ENCODE data around the gene CTNND2. TPM values are rescaled to one million over a fixed set of nuclear protein-coding genes. Genes with fewer than 3 reads are reported as not detected.

Gene CTNND2
- polyA plus RNA-seq, 1 of the 3 experiments (the other 2 are of a cell fraction): not detected

DNA sequence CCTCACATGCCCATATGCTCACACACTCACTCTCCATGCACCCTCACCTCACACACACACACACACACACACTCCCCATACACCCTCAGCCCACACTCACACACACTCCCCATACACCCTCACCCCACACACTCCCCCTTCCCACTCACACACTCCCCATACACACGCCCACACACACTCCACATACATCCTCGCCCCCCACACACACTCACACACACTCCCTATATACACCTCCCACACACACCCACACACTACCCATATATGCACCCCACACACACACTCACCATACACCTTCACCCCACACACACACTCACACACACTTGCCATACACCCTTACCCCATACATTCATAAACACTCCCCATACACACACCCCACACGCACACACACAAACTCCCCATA is 592.5 kb downstream of the CTNND2 start:
- TF ChIP-seq, protein P1, sequence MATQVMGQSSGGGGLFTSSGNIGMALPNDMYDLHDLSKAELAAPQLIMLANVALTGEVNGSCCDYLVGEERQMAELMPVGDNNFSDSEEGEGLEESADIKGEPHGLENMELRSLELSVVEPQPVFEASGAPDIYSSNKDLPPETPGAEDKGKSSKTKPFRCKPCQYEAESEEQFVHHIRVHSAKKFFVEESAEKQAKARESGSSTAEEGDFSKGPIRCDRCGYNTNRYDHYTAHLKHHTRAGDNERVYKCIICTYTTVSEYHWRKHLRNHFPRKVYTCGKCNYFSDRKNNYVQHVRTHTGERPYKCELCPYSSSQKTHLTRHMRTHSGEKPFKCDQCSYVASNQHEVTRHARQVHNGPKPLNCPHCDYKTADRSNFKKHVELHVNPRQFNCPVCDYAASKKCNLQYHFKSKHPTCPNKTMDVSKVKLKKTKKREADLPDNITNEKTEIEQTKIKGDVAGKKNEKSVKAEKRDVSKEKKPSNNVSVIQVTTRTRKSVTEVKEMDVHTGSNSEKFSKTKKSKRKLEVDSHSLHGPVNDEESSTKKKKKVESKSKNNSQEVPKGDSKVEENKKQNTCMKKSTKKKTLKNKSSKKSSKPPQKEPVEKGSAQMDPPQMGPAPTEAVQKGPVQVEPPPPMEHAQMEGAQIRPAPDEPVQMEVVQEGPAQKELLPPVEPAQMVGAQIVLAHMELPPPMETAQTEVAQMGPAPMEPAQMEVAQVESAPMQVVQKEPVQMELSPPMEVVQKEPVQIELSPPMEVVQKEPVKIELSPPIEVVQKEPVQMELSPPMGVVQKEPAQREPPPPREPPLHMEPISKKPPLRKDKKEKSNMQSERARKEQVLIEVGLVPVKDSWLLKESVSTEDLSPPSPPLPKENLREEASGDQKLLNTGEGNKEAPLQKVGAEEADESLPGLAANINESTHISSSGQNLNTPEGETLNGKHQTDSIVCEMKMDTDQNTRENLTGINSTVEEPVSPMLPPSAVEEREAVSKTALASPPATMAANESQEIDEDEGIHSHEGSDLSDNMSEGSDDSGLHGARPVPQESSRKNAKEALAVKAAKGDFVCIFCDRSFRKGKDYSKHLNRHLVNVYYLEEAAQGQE (IDR thresholded peaks at IDR 0.05; ENCODE audit: low read depth, low read length): no peak
- TF ChIP-seq, protein P2, sequence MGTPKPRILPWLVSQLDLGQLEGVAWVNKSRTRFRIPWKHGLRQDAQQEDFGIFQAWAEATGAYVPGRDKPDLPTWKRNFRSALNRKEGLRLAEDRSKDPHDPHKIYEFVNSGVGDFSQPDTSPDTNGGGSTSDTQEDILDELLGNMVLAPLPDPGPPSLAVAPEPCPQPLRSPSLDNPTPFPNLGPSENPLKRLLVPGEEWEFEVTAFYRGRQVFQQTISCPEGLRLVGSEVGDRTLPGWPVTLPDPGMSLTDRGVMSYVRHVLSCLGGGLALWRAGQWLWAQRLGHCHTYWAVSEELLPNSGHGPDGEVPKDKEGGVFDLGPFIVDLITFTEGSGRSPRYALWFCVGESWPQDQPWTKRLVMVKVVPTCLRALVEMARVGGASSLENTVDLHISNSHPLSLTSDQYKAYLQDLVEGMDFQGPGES (IDR thresholded peaks at IDR 0.05; ENCODE audit: low read depth, low read length): no peak
- no peak for TF ChIP-seq GABPA (IDR thresholded peaks at IDR 0.05; ENCODE audit: low read depth)
- TF ChIP-seq TAF1 (IDR thresholded peaks at IDR 0.05; ENCODE audit: borderline replicate concordance, low read depth, low read length): no peak
- TF ChIP-seq RFX5 (IDR thresholded peaks at IDR 0.05; ENCODE audit: low read length): no peak
- no peak for TF ChIP-seq FOSL2 (IDR thresholded peaks at IDR 0.05; ENCODE audit: borderline replicate concordance, low read depth)
- TF ChIP-seq FOXJ3 (CRISPR knock-in tag; IDR thresholded peaks at IDR 0.05): no peak
- TF ChIP-seq TCF12 (IDR thresholded peaks at IDR 0.05): no peak
- TF ChIP-seq MXI1 (IDR thresholded peaks at IDR 0.05; ENCODE audit: low read depth, low read length): no peak
- TF ChIP-seq CHD2 (IDR thresholded peaks at IDR 0.05; ENCODE audit: low read length, partially characterized antibody): no peak
- TF ChIP-seq JUND (IDR thresholded peaks at IDR 0.05): no peak
- TF ChIP-seq NFIC (IDR thresholded peaks at IDR 0.05; ENCODE audit: borderline replicate concordance): no peak
- TF ChIP-seq SIN3A (IDR thresholded peaks at IDR 0.05; ENCODE audit: borderline replicate concordance, low read depth, low read length): no peak
- no peak for TF ChIP-seq SMC3 (IDR thresholded peaks at IDR 0.05; ENCODE audit: low read depth, low read length)
- TF ChIP-seq FOXM1 (IDR thresholded peaks at IDR 0.05; ENCODE audit: low read depth): no peak
- no peak for TF ChIP-seq GATA2 (CRISPR knock-in tag; IDR thresholded peaks at IDR 0.05)
- no peak overlapping the region for H3K4me2 ChIP-seq
- H3K27me3 ChIP-seq (ENCODE audit: insufficient read depth): no peaks in the 10 kb centered on the region
- H3K27ac ChIP-seq (ENCODE audit: low read depth in 2 of 2, low read length in 1 of 2): no peak overlapping the region
- POLR2A ChIA-PET: no interaction called here
- CTCF ChIA-PET: no interaction called here
- 39% methylated on average over 3 of the region's 3 CpGs for WGBS (ENCODE audit: low lambda C conversion rate)
- no peaks in the 10 kb centered on the region for H3K79me2 ChIP-seq (ENCODE audit: insufficient read depth)
- no peaks in the 10 kb centered on the region for H3K9me2 ChIP-seq
- no peaks in the 10 kb centered on the region for H4K20me1 ChIP-seq (ENCODE audit: insufficient read depth)
- H3K9me3 ChIP-seq: no peaks in the 10 kb centered on the region
- H3F3A ChIP-seq (replicated peaks; ENCODE audit: insufficient read depth): no peaks in the 10 kb centered on the region
- no peak overlapping the region for H3K9ac ChIP-seq
- no peak overlapping the region for H2AFZ ChIP-seq (ENCODE audit: low read depth)
- DNase-seq: no peak
- H3K4me3 ChIP-seq (ENCODE audit: low read depth in 2 of 2, low read length in 1 of 2): no peak overlapping the region
- H3K4me1 ChIP-seq (ENCODE audit: control insufficient read depth in 1 of 2, insufficient read depth in 2 of 2, low read depth in 1 of 2, low read length in 1 of 2): no peaks in the 10 kb centered on the region
- H3K36me3 ChIP-seq (replicated peaks in 1 of 2; ENCODE audit: control insufficient read depth in 1 of 2, insufficient read depth in 2 of 2, low read length in 1 of 2): no peaks in the 10 kb centered on the region

Data from SK-N-SH (cell line).